COLO829 (cell line): ENCODE measurements around the gene IQSEC3.

Experiments used
- DNase-seq: peaks from one replicate; pipeline ENCODE4 v3.0.0; 2012; ENCODE audit warnings: low spot score

IQSEC3 gene

DNA sequence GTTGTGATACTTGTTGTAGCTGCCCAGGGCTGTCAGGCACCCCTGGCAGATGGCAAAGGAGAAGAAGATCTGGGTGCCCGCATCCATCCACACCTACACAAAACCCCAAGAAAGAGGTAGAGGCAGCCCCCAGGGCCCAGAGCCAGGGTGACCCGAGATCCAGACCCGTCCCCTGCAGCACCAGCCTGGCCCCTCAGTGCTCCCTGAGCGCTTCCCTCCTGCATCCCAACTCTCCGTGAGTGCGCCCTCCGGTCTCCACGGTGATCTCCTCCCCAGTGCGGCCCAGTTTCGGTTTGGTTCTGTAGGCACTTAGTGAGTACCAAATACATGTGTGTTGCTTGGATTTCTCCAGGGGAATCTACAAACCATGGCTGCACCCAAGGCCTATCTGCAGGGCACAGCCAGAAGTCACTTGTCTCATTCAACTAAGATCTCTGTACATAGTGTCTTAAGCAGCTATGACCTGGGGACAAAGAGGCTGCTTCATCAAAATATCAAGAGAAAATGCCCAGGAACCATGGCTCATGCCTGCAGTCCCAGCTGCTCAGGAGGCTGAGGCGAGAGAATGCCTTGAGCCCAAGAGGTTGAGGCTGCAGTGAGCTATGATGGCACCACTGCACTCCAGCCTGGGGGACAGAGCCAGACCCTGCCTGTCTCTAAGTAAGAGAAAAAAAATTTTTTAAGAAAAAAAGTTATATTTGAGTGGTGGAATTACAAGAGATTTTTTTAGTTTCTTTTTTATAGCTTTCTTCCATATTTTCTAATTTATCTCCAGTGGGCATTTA, 131.5 kb downstream of the IQSEC3 start:
- no peak for DNase-seq

GRCh38 chr12:198705-199104, 132.1 kb downstream of the IQSEC3 start:
- no peak for DNase-seq

DNA sequence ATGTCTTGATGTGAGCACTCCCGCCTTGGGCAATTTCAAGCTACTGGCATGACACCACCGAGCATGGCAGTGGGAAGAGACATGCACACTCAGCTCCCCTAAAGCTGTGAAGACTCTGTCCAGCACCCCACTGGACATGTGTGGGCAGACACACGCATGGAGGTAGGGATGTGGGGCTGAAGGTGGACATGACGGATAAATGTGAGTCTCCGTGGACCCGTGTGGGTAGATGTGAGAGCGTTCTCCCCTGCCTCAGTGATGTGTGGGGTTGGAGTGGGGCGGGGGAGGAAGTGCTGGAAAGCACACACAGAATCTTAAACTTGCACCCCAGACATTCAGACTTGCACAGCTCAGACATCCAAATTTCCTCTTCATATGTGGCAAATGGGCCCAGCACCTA, 134.8 kb downstream of the IQSEC3 start:
- DNase-seq = no peak

DNA sequence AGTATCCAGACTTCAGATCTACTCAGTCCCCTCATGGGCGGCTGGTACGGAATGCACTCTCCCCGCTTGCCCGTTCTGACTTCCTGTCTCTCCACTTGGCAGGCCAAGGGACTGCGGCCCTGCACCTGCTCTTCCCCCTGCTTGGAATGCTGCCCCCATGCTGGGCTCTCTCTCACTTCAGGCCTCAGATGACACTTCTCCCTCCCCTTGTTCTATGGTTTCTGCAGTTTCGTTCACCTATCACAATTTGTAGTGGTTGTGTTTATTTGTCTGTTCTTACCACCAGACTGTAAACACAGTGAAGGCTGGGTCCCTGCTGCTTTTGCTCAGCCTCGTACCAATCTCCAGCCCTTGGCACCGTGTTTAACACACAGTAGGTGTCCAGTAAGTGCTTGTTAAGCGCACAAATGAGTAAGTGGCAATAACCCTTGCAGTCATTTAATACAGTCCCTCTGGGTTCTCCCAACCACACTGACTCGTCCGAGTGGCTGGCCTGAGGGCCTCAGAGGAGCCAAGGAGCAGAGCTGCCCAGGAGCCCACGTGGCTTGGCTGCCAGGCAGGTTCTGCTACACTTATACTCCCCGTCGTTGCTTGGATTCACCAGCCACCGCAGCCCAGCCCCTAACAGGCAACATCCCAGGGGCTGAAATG, 135.6 kb downstream of the IQSEC3 start:
- no peak for DNase-seq

- no peak for DNase-seq
Observed at GRCh38 chr12:203074-203461, 136.5 kb downstream of the IQSEC3 start.

DNA sequence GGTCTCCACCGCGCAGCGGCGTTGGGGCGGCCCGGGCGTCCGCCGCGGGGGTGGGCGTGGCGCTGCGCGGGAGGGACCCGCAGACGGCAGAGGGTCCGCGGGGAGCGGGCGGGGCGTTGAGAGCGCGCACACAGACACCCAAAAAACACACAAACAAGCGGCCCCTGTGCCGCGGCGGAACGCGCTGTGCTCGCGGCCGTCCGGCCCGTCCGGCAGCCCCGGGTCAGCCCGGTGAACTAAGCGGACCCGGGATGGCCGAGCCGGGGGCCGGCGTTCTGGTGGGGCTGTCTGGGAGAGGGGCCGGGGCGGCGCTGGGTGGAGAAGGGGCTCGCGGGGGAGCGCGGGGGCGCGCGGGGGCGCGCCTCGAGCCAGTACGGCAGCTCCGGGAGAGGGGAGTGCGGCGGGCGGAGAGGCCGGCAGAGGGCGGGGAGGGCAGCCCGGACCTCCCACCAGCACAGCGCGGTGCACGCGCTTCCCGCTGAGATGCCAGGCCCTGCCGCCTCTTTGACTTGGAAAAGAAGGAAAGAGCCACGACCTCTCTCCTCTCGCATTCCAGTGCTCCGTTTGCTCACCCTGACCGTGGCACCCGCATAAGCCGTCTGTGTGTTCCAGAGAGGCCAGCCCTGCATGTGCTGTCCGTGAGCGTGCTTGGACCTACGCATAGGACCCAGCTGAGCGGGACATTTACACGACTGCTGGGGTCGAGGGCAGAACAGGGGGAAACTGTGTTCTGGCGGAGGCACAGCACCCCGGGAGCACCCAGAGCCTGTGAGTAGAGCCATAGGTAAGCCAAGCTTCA, 137.1 kb downstream of the IQSEC3 start:
- DNase-seq = no peak

GRCh38 chr12:204261-204678, 137.7 kb downstream of the IQSEC3 start:
- no peak for DNase-seq

GRCh38 chr12:205026-205425, 138.5 kb downstream of the IQSEC3 start:
- no peak for DNase-seq

DNA sequence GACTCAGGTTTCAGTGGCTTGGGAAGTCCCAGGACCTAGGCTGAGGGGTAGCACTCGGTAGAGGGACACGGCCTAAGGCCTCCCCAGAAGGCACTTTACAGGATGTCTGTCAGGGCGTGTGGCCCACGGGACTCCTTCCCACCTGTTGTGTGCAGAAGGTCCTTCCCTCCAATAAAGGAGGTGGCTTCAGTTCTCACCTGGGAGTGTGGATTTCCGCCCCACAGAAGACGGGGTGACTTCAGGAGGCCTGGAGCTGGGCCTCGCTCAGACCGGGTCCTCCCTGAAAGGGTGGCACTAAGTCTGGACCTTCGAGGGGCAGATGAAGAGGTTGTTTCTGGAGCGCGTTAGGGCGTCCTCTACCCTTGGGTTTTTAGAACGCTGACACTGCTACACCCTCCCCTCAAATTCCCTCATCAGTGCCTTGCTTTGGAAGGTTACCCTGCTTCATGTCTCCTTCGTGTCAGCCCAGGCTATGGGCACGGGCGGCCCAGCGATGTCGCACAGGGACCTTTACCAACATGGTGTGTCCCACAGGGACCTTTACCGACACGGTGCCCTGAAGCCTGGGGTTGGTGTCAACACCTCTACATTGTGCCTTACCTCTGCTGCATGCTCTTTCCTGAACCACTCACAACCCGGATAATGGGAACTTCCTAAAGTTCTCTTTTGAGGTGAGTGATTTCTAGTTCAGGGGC, 140.3 kb downstream of the IQSEC3 start:
- DNase-seq = no peak

DNA sequence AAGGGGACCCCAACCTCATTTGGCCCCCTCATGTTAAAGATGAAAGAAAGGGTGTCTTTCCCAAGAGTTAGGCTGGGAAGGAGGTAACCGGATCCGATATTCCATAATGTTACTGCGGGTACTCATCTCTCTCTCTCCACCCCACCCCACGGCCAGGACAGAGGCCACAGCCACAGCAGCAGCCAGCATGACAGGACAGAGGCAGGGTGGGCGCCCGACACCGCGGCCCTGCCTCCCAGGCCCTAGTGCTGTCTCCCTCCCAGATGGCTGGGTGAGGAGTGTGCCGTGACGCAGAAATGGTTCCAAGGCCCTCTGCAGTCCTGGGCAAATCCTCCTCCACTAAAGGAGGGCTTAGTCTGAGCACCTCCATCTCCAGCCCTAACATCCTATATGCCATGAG, 141.2 kb downstream of the IQSEC3 start:
- no peak for DNase-seq

GRCh38 chr12:208813-209212, 142.2 kb downstream of the IQSEC3 start:
- DNase-seq = no peak

DNA sequence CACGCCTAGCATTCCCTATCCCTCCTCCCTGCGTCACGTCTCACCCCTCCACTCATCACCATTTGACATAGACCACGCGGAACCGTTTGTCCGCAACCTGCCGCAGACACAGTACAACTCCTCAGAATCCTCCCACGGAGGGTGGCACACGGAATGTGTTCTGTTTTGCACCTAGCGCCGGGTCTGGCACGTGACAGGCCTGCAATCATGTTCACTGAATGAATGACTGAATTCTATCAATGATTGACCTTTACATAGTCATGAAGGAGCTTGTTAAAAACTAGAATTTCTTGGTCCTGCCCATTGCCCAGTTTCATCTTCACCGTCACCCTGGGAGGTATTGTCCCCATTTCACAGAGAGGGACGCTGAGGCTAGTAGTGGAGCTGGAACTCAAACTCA, 142.7 kb downstream of the IQSEC3 start:
- DNase-seq = no peak

GRCh38 chr12:209851-210250, 143.3 kb downstream of the IQSEC3 start:
- DNase-seq = no peak

- no peak for DNase-seq
Observed at GRCh38 chr12:210277-211141, 143.9 kb downstream of the IQSEC3 start.

DNA sequence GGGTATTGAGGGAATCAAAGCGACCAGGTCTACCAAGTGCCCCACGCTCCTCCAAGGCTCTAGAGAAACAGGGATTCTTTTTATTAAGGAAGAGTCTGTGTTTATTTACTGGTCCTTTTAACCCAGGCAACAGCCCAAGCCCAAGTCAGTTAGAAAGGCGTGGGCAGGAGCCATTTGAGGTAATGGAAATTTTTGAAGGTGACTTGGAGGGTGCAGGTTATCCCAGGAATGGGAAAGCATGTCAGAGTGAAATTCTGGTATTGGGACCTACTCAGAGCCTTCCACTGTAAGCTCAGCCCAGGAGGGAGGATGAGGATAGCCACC, 144.5 kb downstream of the IQSEC3 start:
- DNase-seq = no peak

- DNase-seq = no peak
Observed at GRCh38 chr12:211639-212414, 145.3 kb downstream of the IQSEC3 start.

- no peak for DNase-seq
Observed at GRCh38 chr12:212415-212714, 145.8 kb downstream of the IQSEC3 start.

GRCh38 chr12:212715-213526, 146.4 kb downstream of the IQSEC3 start:
- DNase-seq = no peak

GRCh38 chr12:213527-213932, 147.0 kb downstream of the IQSEC3 start:
- DNase-seq = no peak
